HuH-7 (cell line): ENCODE data around the gene ANKRD17.

Experiments
- DNase-seq: peaks from one replicate; pipeline ENCODE4 v3.0.0; 2011; ENCODE audit warnings: low spot score

ANKRD17 gene

GRCh38 chr4:73053974-73054480 is 204.6 kb downstream of the ANKRD17 start:
- no peak for DNase-seq

GRCh38 chr4:73053076-73053475 is 205.5 kb downstream of the ANKRD17 start:
- DNase-seq, result no peak

DNA sequence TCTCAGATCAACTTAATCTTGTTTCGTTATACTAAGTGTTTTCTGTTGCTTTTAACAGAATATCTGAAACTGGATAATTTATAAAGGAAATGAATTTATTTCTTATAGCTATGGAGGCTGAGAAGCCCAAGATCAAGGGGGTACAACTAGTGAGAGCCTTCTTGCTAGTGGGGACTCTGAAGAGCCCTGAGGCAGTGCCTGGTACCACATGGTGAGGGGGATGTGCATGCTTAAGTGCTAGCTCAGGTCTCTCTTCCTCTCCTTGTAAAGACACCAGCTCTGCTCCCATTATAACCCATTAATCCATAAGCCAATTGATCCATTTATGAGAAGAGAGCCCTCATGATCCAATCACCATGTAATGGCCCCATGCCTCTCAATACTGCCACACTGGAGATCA is 207.0 kb downstream of the ANKRD17 start:
- DNase-seq, result no peak

DNA sequence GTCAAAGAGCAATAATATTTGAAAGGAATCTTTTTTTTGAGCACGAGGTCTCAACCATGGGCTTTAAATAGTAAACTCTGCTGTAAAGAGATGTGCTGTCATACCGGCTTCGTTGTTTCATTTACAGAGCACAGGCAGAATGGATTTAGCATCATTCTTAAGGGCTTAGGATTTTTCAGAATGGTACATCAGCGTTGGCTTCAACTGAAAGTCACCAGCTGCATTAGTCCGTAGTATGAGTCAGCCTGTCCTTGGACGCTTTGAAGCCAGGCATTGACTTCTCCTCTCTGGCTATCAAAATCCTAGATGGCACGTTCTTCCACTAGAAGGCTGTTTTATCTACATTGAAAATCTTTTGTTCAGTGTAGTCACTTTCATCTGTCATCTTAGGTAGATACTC is 212.7 kb downstream of the ANKRD17 start:
- no peak for DNase-seq

DNA sequence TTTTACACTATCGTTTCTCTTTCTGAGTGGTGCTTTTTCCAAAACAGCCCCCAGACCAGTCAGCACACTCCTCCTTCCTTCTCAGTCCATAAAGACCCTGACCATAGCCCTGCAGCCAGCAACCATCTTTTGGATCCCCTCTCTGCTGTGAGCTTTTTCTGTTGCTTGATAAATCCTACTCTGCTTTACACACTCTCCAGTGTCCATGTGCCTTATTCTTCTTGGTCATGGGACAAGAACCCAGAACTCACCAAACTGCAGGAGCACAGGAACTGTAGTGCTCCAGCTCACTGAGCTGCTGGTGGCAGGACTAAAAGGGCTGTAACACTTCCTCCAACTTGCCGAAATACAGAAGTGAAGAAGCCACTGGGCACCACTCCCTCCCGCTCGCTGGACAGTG is 221.5 kb downstream of the ANKRD17 start:
- DNase-seq, result no peak

DNA sequence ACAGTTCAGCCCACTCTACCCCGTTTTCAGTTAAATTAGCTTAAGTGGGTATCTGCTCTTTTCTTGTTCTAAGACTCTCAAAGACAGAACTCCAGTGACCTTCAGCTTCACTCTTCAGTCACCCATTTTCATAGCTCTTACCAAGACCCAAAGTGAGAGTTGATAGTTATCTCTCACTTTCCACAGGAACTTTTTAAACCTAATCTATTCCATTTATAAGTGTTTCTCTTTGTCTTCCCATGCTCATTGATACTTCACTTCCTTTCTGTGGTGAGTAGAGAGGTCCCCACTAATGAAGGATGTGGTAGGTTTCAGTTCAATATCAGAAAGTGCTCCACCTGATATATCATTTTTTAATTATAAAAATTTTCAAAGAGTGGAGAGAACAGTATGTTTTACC is 222.5 kb downstream of the ANKRD17 start:
- DNase-seq, result no peak

DNA sequence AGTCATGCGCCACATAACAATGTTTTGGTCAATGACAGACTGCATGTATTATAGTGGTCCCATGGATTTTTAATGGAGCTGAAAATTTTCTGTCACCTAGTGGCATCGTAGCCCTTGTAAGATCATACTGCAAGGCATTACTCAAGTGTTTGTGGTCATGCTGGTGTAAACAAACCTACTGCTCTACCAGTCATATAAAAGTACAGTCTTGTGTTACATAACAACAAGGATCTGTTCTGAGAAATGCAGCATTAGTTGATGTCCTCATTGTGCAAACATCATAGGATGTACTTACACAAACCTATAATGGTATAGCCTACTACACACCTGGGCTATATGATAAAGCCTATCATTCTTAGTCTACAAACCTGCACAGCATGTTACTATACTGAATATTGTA is 223.7 kb downstream of the ANKRD17 start:
- DNase-seq, result no peak

GRCh38 chr4:73028621-73029020 is 230.0 kb downstream of the ANKRD17 start:
- no peak for DNase-seq
